ENCODE measurements around the gene UNC5B. TPM values are rescaled to one million over a fixed set of nuclear protein-coding genes. Genes with fewer than 3 reads are reported as not detected.

The UNC5B gene
- total RNA-seq, 1 donor from 2014 or later, result 22.4 TPM

DNA sequence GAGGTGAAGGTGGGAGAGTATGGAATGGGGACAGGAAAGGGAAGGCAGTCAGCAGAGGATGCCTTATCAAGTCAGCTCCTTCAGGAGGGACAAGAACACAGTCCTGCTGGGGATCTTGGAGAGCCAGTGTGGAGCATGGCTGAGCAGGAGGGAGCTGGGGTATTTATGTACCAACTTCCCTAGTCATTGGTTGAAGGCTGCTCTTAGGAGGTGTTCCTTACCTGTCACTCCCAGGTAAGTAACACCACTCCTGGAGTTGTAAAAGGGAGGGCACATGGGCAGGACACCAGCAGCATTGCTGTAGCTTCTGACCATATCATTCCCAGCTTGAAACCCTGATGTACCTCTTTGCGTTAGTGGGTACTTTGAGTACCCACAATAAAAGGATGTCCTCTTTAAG, 136.5 kb downstream of the UNC5B start:
- no peak overlapping the region for H3K27ac Mint-ChIP-seq
- H3K27me3 Mint-ChIP-seq, result no peaks in the 10 kb centered on the region
- H3K4me3 Mint-ChIP-seq, result no peak overlapping the region
- no peaks in the 10 kb centered on the region for H3K9me3 Mint-ChIP-seq
- peaks cover 4% of the 10 kb centered on the region for H3K36me3 Mint-ChIP-seq
- no peak for DNase-seq (ENCODE audit: extremely low spot score, unreplicated experiment)
- TF ChIP-seq, protein P1, sequence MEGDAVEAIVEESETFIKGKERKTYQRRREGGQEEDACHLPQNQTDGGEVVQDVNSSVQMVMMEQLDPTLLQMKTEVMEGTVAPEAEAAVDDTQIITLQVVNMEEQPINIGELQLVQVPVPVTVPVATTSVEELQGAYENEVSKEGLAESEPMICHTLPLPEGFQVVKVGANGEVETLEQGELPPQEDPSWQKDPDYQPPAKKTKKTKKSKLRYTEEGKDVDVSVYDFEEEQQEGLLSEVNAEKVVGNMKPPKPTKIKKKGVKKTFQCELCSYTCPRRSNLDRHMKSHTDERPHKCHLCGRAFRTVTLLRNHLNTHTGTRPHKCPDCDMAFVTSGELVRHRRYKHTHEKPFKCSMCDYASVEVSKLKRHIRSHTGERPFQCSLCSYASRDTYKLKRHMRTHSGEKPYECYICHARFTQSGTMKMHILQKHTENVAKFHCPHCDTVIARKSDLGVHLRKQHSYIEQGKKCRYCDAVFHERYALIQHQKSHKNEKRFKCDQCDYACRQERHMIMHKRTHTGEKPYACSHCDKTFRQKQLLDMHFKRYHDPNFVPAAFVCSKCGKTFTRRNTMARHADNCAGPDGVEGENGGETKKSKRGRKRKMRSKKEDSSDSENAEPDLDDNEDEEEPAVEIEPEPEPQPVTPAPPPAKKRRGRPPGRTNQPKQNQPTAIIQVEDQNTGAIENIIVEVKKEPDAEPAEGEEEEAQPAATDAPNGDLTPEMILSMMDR (conservative IDR thresholded peaks at IDR 0.05), result no peak
- H3K4me1 Mint-ChIP-seq (ENCODE audit: unreplicated experiment), result peaks cover 27% of the 10 kb centered on the region

DNA sequence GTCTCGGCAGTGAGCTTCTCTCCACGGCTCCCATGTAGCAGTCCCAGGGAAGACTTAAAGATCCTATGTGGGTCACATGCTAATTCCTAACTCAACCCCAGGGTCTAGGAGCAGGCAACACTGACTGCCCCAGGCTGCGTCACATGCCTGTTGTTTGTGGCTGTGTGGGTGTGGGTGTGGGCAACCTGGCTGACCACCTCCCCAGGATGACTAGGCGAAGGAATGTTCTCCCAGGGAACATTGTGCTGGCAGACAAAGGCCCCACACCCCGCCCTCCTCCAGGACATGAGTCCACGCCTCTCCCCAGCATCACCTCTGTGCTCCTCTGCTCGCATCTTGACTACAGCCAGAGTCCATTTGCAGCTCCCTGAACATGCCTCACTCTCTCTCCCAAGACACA, 137.0 kb downstream of the UNC5B start:
- H3K4me3 Mint-ChIP-seq, result no peak overlapping the region
- no peak for DNase-seq (ENCODE audit: extremely low spot score, unreplicated experiment)
- no peaks in the 10 kb centered on the region for H3K9me3 Mint-ChIP-seq
- TF ChIP-seq, protein P1 (conservative IDR thresholded peaks at IDR 0.05), result no peak
- peaks cover 4% of the 10 kb centered on the region for H3K36me3 Mint-ChIP-seq
- H3K27ac Mint-ChIP-seq, result peak overlapping the region; percentile 61
- H3K4me1 Mint-ChIP-seq (ENCODE audit: unreplicated experiment), result peaks cover 27% of the 10 kb centered on the region
- no peaks in the 10 kb centered on the region for H3K27me3 Mint-ChIP-seq

DNA sequence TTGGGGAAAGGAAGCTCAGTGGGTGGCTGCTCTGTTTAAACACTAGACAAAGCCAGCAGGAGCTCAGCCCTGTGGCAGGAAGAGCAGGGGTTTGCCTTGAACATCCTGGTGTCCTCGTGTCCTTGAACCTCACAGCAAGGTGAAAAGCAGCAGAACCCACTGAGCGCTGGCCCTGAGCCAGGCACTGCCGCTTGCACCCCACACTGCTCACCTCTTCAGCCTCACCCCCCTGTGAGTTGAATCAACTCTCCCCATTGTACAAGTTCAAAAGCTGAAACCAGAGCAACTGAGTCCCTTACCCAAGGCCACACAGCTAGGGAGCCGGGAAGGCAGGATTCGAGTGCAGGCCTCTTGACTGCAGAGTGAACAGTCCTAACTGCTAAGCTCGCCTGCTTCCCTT, 138.7 kb downstream of the UNC5B start:
- no peak overlapping the region for H3K27ac Mint-ChIP-seq
- no peak for DNase-seq (ENCODE audit: extremely low spot score, unreplicated experiment)
- TF ChIP-seq, protein P1 (conservative IDR thresholded peaks at IDR 0.05), result no peak
- no peaks in the 10 kb centered on the region for H3K27me3 Mint-ChIP-seq
- H3K36me3 Mint-ChIP-seq, result peaks cover 4% of the 10 kb centered on the region
- no peak overlapping the region for H3K4me3 Mint-ChIP-seq
- no peaks in the 10 kb centered on the region for H3K9me3 Mint-ChIP-seq
- peaks cover 17% of the 10 kb centered on the region for H3K4me1 Mint-ChIP-seq (ENCODE audit: unreplicated experiment)

DNA sequence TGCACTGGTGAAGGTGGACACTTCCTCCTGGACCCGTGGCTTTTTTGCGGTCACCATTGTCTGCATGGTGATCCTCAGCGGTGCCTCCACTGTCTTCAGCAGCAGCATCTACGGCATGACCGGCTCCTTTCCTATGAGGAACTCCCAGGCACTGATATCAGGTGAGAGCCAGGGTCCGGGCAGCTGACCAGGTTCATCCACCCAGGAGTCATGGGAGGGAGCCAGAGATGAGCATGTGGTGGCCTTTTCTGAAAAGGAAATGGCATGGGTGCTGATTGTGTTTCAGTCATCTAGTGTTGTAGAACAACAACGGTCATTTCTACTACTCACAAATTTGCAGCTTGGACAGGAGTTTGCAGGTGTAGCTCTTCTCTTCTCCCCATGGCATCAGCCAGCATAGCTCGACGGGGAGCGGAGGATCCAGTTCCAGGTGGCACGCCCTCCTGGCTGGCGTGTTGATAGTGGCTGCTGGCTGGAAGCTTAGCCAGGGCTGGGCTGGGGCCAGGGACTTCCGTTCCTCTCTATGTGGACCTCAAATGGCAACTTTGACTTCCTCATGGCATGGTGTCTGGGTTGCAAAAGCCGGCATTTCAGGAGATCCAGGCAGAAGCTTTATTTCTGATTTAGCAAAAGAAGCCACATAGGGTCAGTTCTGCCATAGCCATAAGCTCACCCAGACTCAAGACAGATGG, 139.4 kb downstream of the UNC5B start:
- Mint-ChIP-seq H3K36me3 (peaks cover 4% of the 10 kb centered on the region), H3K4me1 (ENCODE audit: unreplicated experiment) (peaks cover 17% of the 10 kb centered on the region), H3K9me3 (no peaks in the 10 kb centered on the region), H3K27me3 (no peaks in the 10 kb centered on the region), H3K4me3 (no peak overlapping the region), H3K27ac (no peak overlapping the region)
- TF ChIP-seq, protein P1 (conservative IDR thresholded peaks at IDR 0.05), result no peak
- DNase-seq (ENCODE audit: extremely low spot score, unreplicated experiment), result no peak

Other genes with a start within 250 kb of the UNC5B start
- gene SLC29A3, start 106.7 kb downstream of the UNC5B start, total RNA-seq (ENCODE audit: low replicate concordance), result 8.8 and 11.1 TPM in 2 replicates
- 7.4 and 9.4 TPM in 2 replicates for gene CDH23, start 184.3 kb downstream of the UNC5B start, total RNA-seq (ENCODE audit: low replicate concordance)